ENCODE results near the gene MED15. TPM values are rescaled to one million over a fixed set of nuclear protein-coding genes. Genes with fewer than 3 reads are reported as not detected.

The MED15 gene
- total RNA-seq, 1 donor from 2014 or later: 77.8 TPM

- DNase-seq (ENCODE audit: low spot score, unreplicated experiment): no peak
- Mint-ChIP-seq H3K9me3 (ENCODE audit: low read depth) (peaks cover 12% of the 10 kb centered on the region), H3K4me3 (ENCODE audit: low read depth) (no peak overlapping the region), H3K27ac (no peak overlapping the region), H3K36me3 (ENCODE audit: insufficient read depth) (peaks cover 37% of the 10 kb centered on the region), H3K4me1 (ENCODE audit: low read depth) (no peaks in the 10 kb centered on the region), H3K27me3 (no peaks in the 10 kb centered on the region)
- no peak for TF ChIP-seq CTCF (IDR thresholded peaks at IDR 0.05; ENCODE audit: unreplicated experiment)
These were observed 54.5 kb downstream of the MED15 start for GRCh38 chr22:20561882-20562281.

GRCh38 chr22:20562607-20563465 lies 55.4 kb downstream of the MED15 start:
- H3K27me3 Mint-ChIP-seq: no peaks in the 10 kb centered on the region

GRCh38 chr22:20563466-20563906 lies 56.1 kb downstream of the MED15 start:
- DNase-seq (ENCODE audit: low spot score, unreplicated experiment): no peak
- H3K9me3 Mint-ChIP-seq (ENCODE audit: low read depth): peaks cover 12% of the 10 kb centered on the region
- no peak overlapping the region for H3K4me3 Mint-ChIP-seq (ENCODE audit: low read depth)
- TF ChIP-seq CTCF (IDR thresholded peaks at IDR 0.05; ENCODE audit: unreplicated experiment): no peak
- H3K27me3 Mint-ChIP-seq: no peaks in the 10 kb centered on the region
- H3K4me1 Mint-ChIP-seq (ENCODE audit: low read depth): no peaks in the 10 kb centered on the region
- H3K36me3 Mint-ChIP-seq (ENCODE audit: insufficient read depth): peaks cover 24% of the 10 kb centered on the region
- H3K27ac Mint-ChIP-seq: no peak overlapping the region

More at GRCh38 chr22:20562607-20563465, 55.4 kb downstream of the MED15 start:
- TF ChIP-seq CTCF (IDR thresholded peaks at IDR 0.05; ENCODE audit: unreplicated experiment): no peak
- Mint-ChIP-seq H3K27ac (no peak overlapping the region), H3K36me3 (ENCODE audit: insufficient read depth) (peaks cover 29% of the 10 kb centered on the region), H3K9me3 (ENCODE audit: low read depth) (peaks cover 12% of the 10 kb centered on the region), H3K4me1 (ENCODE audit: low read depth) (no peaks in the 10 kb centered on the region), H3K4me3 (ENCODE audit: low read depth) (no peak overlapping the region)
- no peak for DNase-seq (ENCODE audit: low spot score, unreplicated experiment)

- Mint-ChIP-seq H3K4me1 (ENCODE audit: low read depth) (no peaks in the 10 kb centered on the region), H3K9me3 (ENCODE audit: low read depth) (peaks cover 8% of the 10 kb centered on the region), H3K27me3 (no peaks in the 10 kb centered on the region), H3K36me3 (ENCODE audit: insufficient read depth) (peaks cover 19% of the 10 kb centered on the region), H3K4me3 (ENCODE audit: low read depth) (no peak overlapping the region), H3K27ac (no peak overlapping the region)
- TF ChIP-seq CTCF (IDR thresholded peaks at IDR 0.05; ENCODE audit: unreplicated experiment): no peak
- no peak for DNase-seq (ENCODE audit: low spot score, unreplicated experiment)
These were observed 56.5 kb downstream of the MED15 start for GRCh38 chr22:20563941-20564371.

GRCh38 chr22:20565079-20565734 lies 57.8 kb downstream of the MED15 start:
- H3K4me1 Mint-ChIP-seq (ENCODE audit: low read depth): no peaks in the 10 kb centered on the region
- TF ChIP-seq CTCF (IDR thresholded peaks at IDR 0.05; ENCODE audit: unreplicated experiment): no peak
- H3K4me3 Mint-ChIP-seq (ENCODE audit: low read depth): no peak overlapping the region
- H3K36me3 Mint-ChIP-seq (ENCODE audit: insufficient read depth): peaks cover 10% of the 10 kb centered on the region
- H3K27ac Mint-ChIP-seq: peak overlapping the region; percentile 49
- DNase-seq (ENCODE audit: low spot score, unreplicated experiment): no peak
- no peaks in the 10 kb centered on the region for H3K9me3 Mint-ChIP-seq (ENCODE audit: low read depth)
- no peaks in the 10 kb centered on the region for H3K27me3 Mint-ChIP-seq

Measured in progenitor cell of endocrine pancreas (in vitro differentiated cells).